HepG2 (cell line): ENCODE measurements around the gene KRTAP12-4. TPM values are rescaled to one million over a fixed set of nuclear protein-coding genes. Genes with fewer than 3 reads are reported as not detected.

Experiments
- CTCF ChIP-seq: sonication (generic); formaldehyde crosslinking; IDR thresholded peaks from 2 replicates; pipeline ENCODE4 v1.5.0; 2020; ENCODE audit warnings: mild to moderate bottlenecking, missing genetic modification reagents, moderate library complexity
- DPF2 ChIP-seq: sonication (generic); formaldehyde crosslinking; IDR thresholded peaks from 2 replicates; pipeline ENCODE4 v1.4.0; 2020; ENCODE audit warnings: mild to moderate bottlenecking, low read depth, missing genetic modification reagents, borderline replicate concordance
- GTF3A ChIP-seq: sonication (generic); formaldehyde crosslinking; conservative IDR thresholded peaks from 2 replicates; pipeline ENCODE4 v1.4.0; 2020; ENCODE audit warnings: mild to moderate bottlenecking, missing genetic modification reagents
- HIC2 ChIP-seq: sonication (generic); formaldehyde crosslinking; IDR thresholded peaks from 2 replicates; pipeline ENCODE4 v1.9.0; 2022; ENCODE audit warnings: low read depth, missing genetic modification reagents
- HOMEZ ChIP-seq: IDR thresholded peaks from 2 replicates; pipeline ENCODE4 v1.6.1; 2016; ENCODE audit warnings: low read depth
- LRRFIP1 ChIP-seq: sonication (generic); formaldehyde crosslinking; conservative IDR thresholded peaks from 2 replicates; pipeline ENCODE4 v1.4.0; 2020; ENCODE audit warnings: missing genetic modification reagents
- MLXIP ChIP-seq: sonication (generic); formaldehyde crosslinking; IDR thresholded peaks from 2 replicates; pipeline ENCODE4 v1.9.0; 2021; ENCODE audit warnings: missing genetic modification reagents, borderline replicate concordance
- TFAP4 ChIP-seq: sonication (generic); IDR thresholded peaks from 2 replicates; pipeline ENCODE4 v1.6.1; 2016; ENCODE audit warnings: low read depth, borderline replicate concordance
- ZNF83 ChIP-seq: sonication (generic); formaldehyde crosslinking; IDR thresholded peaks from 2 replicates; pipeline ENCODE4 v1.4.0; 2020; ENCODE audit warnings: missing genetic modification reagents, mild to moderate bottlenecking, borderline replicate concordance
- polyA plus RNA-seq, 8 experiments: library from polyadenylated mRNA; depleted of rRNA in 3 of 8; stranded (reverse) in 7 of 8; unstranded in 1 of 8; fragments of >200 nt; fragmentation: Illumina TruSeq in 4 of 8; extraction: Trizol in 4 of 8; gene quantifications; 2 replicates each; pipeline versions ENCODE4 v1.2.1 to v1.2.3, GENCODE V29; 2011 to 2016; ENCODE audit warnings: low read depth in 4 of 8, missing spikeins in 1 of 8, mixed read lengths in 1 of 8; ENCODE audit not compliant: insufficient read depth in 1 of 8
- total RNA-seq, 5 experiments: library from RNA; depleted of rRNA; stranded (reverse); fragments of >200 nt; fragmentation: Illumina TruSeq; extraction: Trizol; gene quantifications; 2 replicates each; pipeline ENCODE4 v1.2.3, GENCODE V29; 2016; ENCODE audit warnings: low read depth in 1 of 5

The KRTAP12-4 gene
- total and polyA plus RNA-seq, 2 of the 13 experiments (the other 11 are each of a cell fraction or from before 2014, with no cell fraction given) = not detected

GRCh38 chr21:44626673-44627143 lies 27.8 kb downstream of the KRTAP12-4 start, which contains the start of gene KRTAP10-9 (continued):
- no peak for TF ChIP-seq CTCF
- no peak for TF ChIP-seq LRRFIP1 (CRISPR knock-in tag)
- TF ChIP-seq ZNF83 (CRISPR knock-in tag) = no peak
- TF ChIP-seq TFAP4 = no peak
- no peak for TF ChIP-seq HOMEZ (CRISPR knock-in tag)
- TF ChIP-seq HIC2 (CRISPR knock-in tag) = no peak
- no peak for TF ChIP-seq MLXIP
- TF ChIP-seq GTF3A = no peak
- no peak for TF ChIP-seq DPF2
